DMS53 (cell line): ENCODE data around the gene SMOC2.

Source experiments
- DNase-seq: peaks from one replicate; lab custom pipeline; 2025; lab: John Stamatoyannopoulos, UW

SMOC2 gene

GRCh38 chr6:168447282-168447681 is 6.3 kb downstream of the SMOC2 start:
- DNase-seq, result no peak

- DNase-seq, result no peak
These were observed 6.7 kb downstream of the SMOC2 start for GRCh38 chr6:168447700-168448099.

GRCh38 chr6:168448243-168448855 is 7.4 kb downstream of the SMOC2 start:
- DNase-seq, result no peak

- DNase-seq, result no peak
These were observed 9.9 kb downstream of the SMOC2 start for GRCh38 chr6:168450917-168451316.

- peak; percentile 25 for DNase-seq
These were observed 11.0 kb downstream of the SMOC2 start for GRCh38 chr6:168451805-168452517.

GRCh38 chr6:168452685-168453377 is 11.8 kb downstream of the SMOC2 start:
- DNase-seq, result no peak

GRCh38 chr6:168455847-168456530 is 15.0 kb downstream of the SMOC2 start:
- no peak for DNase-seq

- DNase-seq, result no peak
These were observed 16.1 kb downstream of the SMOC2 start for GRCh38 chr6:168456907-168457652.

- DNase-seq, result no peak
These were observed 16.6 kb downstream of the SMOC2 start for GRCh38 chr6:168457653-168457934.

- no peak for DNase-seq
These were observed 17.1 kb downstream of the SMOC2 start for GRCh38 chr6:168458101-168458500.

GRCh38 chr6:168459572-168459971 is 18.6 kb downstream of the SMOC2 start:
- no peak for DNase-seq

- DNase-seq, result no peak
These were observed 21.4 kb downstream of the SMOC2 start for GRCh38 chr6:168462289-168462853.

- DNase-seq, result no peak
These were observed 23.6 kb downstream of the SMOC2 start for GRCh38 chr6:168464546-168464945.

GRCh38 chr6:168468045-168468444 is 27.1 kb downstream of the SMOC2 start:
- no peak for DNase-seq

GRCh38 chr6:168469521-168469920 is 28.5 kb downstream of the SMOC2 start:
- DNase-seq, result no peak

GRCh38 chr6:168469926-168470325 is 28.9 kb downstream of the SMOC2 start:
- DNase-seq, result no peak

GRCh38 chr6:168472363-168472762 is 31.4 kb downstream of the SMOC2 start:
- no peak for DNase-seq

- no peak for DNase-seq
These were observed 32.2 kb downstream of the SMOC2 start for GRCh38 chr6:168473197-168473596.

- no peak for DNase-seq
These were observed 34.4 kb downstream of the SMOC2 start for GRCh38 chr6:168475188-168476013.

GRCh38 chr6:168479421-168479820 is 38.4 kb downstream of the SMOC2 start:
- DNase-seq, result no peak

GRCh38 chr6:168480481-168480880 is 39.5 kb downstream of the SMOC2 start:
- DNase-seq, result no peak
